Activated CD4-positive, CD25-positive, alpha-beta regulatory T cell (primary cell): ENCODE results near the gene PTPRE.

ENCODE experiments used
- DNase-seq, 4 experiments: peaks; one replicate each; lab custom pipeline; 2025; lab: John Stamatoyannopoulos, UW

Gene PTPRE

GRCh38 chr10:127926455-127926854 is 19.6 kb downstream of the PTPRE start:
- no peak for DNase-seq

- no peak for DNase-seq
Measured at GRCh38 chr10:127928021-127928806, 21.3 kb downstream of the PTPRE start.

- no peak for DNase-seq
Measured at GRCh38 chr10:127932521-127933270, 25.8 kb downstream of the PTPRE start.

- no peak for DNase-seq
Measured at GRCh38 chr10:127933271-127933670, 26.4 kb downstream of the PTPRE start.

- no peak for DNase-seq
Measured at GRCh38 chr10:127934383-127934782, 27.5 kb downstream of the PTPRE start.

- no peak for DNase-seq
Measured at GRCh38 chr10:127935071-127935561, 28.2 kb downstream of the PTPRE start.

- DNase-seq = no peak
Measured at GRCh38 chr10:127937069-127937468, 30.2 kb downstream of the PTPRE start.

GRCh38 chr10:127937915-127938463 is 31.1 kb downstream of the PTPRE start:
- DNase-seq = no peak

GRCh38 chr10:127939786-127940330 is 33.0 kb downstream of the PTPRE start:
- DNase-seq = no peak

- no peak for DNase-seq
Measured at GRCh38 chr10:127940866-127941640, 34.1 kb downstream of the PTPRE start.

GRCh38 chr10:127942811-127943210 is 35.9 kb downstream of the PTPRE start:
- no peak for DNase-seq

- no peak for DNase-seq
Measured at GRCh38 chr10:127943336-127943910, 36.5 kb downstream of the PTPRE start.

- DNase-seq = no peak
Measured at GRCh38 chr10:127944256-127944655, 37.4 kb downstream of the PTPRE start.

- no peak for DNase-seq
Measured at GRCh38 chr10:127945341-127945758, 38.4 kb downstream of the PTPRE start.

GRCh38 chr10:127945948-127946711 is 39.2 kb downstream of the PTPRE start:
- DNase-seq = no peak

GRCh38 chr10:127947211-127947610 is 40.3 kb downstream of the PTPRE start:
- no peak for DNase-seq

- DNase-seq = no peak
Measured at GRCh38 chr10:127948791-127949190, 41.9 kb downstream of the PTPRE start.

GRCh38 chr10:127949831-127950230 is 42.9 kb downstream of the PTPRE start:
- DNase-seq = no peak

- no peak for DNase-seq
Measured at GRCh38 chr10:127951861-127952574, 45.1 kb downstream of the PTPRE start.

- DNase-seq = no peak
Measured at GRCh38 chr10:127952575-127952869, 45.6 kb downstream of the PTPRE start.
